Vagina (tissue), 2 donors: Measurements from ENCODE around the gene NANOG.
"Not testable (repeated sequence)": the region's sequence is repeated elsewhere in the genome, so short reads cannot be mapped to it uniquely, and the experiment has no call there.

Experiments
- CTCF ChIP-seq, 3 experiments: fragments of 450-650 bp in 2 of 3; fragments of 200-600 bp in 1 of 3; sonication (generic) in 1 of 3; IDR thresholded peaks; one replicate each; pipeline ENCODE4 v1.5.1; 2017 to 2019; ENCODE audit warnings: antibody characterized with exemption in 3 of 3, mild to moderate bottlenecking in 2 of 3, moderate library complexity in 2 of 3
- POLR2A ChIP-seq, 2 donors: fragments of 450-650 bp; IDR thresholded peaks; one replicate each; pipeline ENCODE4 v1.6.1; 2017; ENCODE audit warnings: antibody characterized with exemption in 2 of 2, mild to moderate bottlenecking in 2 of 2, moderate library complexity in 2 of 2
- POLR2AphosphoS5 ChIP-seq, 2 donors: sonication (generic); formaldehyde crosslinking; IDR thresholded peaks; one replicate each; pipeline ENCODE4 v1.9.0; 2017; ENCODE audit warnings: antibody characterized with exemption in 2 of 2, mild to moderate bottlenecking in 2 of 2, low read depth in 1 of 2; ENCODE audit not compliant: insufficient read depth in 1 of 2

- not testable (repeated sequence) for TF ChIP-seq CTCF (IDR thresholded peaks at IDR 0.05); POLR2A (IDR thresholded peaks at IDR 0.05); POLR2AphosphoS5 (IDR thresholded peaks at IDR 0.05; ENCODE audit: insufficient read depth in 1 of 2, low read depth in 1 of 2)
Observed at GRCh38 chr12:7797269-7797668, 8.1 kb downstream of the NANOG start.
